ENCODE measurements around the gene PPP1CA.
A peak's percentile ranks its signal among the peaks of the same experiment; 100 is the strongest.
"Not testable (repeated sequence)": the region's sequence is repeated elsewhere in the genome, so short reads cannot be mapped to it uniquely, and the experiment has no call there.

The PPP1CA gene

DNA sequence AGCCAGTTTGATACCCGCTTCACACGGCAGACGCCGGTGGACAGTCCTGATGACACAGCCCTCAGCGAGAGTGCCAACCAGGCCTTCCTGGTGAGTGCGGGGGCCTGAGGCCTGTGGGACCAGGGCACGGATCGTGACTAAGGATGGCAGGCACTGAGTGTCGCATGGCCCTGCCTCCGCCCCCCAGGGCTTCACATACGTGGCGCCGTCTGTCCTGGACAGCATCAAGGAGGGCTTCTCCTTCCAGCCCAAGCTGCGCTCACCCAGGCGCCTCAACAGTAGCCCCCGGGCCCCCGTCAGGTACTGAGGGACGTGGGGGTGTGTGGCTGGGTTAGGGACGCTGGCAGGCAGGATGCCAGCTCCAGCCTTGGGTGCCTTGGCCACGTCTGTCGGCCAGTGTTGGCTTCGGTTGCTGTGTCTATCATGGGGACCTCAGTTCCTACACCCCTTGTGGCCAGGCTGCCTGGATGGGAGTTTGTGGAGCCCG lies 32.8 kb upstream of the PPP1CA start:
- DNase-seq, result no peak

DNA sequence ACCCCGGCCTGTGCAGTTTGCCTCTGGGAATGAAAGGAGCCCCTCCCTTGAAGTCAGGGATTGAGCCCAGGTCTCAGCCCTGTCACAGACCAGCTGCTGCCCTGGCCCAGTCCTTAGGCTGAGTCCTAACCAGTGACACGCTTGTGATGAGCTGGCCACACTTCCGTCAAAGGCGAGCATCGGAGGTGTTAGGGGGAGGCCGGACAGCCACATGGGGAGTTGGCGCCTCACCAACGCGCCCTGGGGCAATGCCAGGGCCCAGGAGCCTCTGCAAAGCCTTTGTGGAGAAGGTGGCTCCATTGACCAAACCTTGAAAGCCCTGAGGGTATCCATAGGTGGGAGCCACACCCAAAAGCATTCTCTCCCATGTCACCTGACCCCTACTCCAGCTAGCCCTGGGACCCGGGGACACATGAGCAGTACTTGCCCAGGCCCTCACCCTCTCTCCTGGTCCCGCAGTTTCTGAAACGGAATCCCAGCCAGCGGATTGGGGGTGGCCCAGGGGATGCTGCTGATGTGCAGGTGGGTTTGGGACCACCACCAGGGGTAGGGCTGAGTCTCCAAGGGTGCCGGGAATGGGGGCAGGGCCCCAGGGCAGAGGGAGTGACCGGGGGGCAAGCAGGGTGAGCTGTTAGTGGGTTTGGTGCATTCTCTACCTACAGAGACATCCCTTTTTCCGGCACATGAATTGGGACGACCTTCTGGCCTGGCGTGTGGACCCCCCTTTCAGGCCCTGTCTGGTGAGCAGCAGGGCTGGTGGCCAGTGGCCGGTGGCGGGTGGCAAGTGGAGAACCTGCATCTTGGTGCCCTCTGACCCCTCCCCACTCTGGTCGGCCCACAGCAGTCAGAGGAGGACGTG lies 32.1 kb upstream of the PPP1CA start:
- no peak for DNase-seq

DNA sequence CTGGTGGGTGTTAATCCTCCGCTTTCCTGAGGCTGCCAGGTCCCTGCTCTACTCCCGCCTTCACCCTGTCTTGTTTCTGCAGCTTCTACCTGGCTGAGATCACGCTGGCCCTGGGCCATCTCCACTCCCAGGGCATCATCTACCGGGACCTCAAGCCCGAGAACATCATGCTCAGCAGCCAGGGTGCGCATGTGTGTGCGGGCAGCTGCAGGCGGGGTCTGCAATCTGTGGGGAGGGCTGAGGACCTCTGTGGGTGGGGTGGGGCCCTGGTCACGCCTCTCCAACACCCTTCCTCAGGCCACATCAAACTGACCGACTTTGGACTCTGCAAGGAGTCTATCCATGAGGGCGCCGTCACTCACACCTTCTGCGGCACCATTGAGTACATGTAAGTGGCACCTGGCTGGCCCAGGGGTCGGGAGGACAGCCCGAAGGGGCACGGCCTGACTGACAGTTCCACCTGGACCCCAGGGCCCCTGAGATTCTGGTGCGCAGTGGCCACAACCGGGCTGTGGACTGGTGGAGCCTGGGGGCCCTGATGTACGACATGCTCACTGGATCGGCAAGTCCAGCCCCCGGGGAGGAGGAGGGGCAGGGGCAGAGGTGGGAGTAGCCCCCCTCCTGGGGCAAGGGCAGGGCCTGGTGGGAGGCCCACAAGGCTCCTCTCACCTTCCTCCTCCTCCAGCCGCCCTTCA lies 31.1 kb upstream of the PPP1CA start:
- DNase-seq, result no peak

DNA sequence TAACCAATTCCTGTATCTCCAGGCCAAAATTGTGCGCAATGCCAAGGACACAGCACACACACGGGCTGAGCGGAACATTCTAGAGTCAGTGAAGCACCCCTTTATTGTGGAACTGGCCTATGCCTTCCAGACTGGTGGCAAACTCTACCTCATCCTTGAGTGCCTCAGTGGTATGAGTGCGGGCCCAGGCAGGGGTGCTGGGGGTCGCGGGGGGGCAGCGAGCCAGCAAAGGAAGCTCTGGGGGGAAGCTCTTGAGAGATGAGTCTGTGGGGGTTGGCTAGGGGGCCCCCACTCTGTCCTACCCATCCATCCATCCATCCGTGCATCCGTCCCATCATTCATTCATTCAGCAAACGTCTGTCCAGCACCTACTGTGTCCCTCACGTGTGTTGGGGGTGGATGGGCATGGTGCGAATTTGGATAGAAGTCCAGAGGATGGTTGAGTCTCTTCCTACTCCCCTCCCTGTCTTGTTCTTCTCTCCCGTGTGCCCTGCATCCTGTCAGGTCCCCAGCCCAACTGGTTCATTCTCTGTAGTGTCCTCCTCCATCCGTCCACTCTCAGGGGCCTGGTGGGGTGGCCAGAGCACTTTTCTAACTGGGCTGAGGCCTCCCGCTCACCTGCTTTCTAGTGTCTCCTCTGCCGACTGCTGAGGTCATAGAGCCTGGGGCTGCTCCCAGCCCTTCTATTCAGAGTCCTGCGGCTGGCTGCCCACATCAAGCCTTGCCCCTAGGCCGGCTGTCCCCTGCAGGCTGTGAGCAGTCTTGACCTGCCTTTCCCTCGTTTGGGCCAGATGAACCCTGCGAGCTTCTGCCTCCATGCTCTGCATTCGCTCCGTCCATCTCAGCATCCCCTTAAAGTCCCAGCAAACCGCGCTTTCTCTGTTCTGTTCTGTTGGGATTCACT lies 29.9 kb upstream of the PPP1CA start:
- DNase-seq, result no peak

DNA sequence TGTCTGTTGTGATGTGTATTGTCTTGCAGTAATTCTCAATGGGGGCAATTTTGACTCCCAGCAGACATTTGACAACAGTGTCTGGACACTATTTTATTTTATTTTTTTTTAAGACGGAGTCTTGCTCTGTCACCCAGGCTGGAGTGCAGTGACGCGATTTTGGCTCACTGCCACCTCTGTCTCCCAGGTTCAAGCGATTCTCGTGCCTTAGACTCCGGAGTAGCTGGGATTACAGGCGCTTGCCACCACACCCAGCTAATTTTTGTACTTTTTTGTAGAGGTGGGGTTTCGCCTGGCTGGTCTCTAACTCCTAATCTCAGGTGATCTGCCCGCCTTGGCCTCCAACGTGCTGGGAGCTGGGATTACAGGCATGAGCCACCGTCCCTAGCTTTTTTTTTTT lies 28.1 kb upstream of the PPP1CA start:
- no peak for DNase-seq

DNA sequence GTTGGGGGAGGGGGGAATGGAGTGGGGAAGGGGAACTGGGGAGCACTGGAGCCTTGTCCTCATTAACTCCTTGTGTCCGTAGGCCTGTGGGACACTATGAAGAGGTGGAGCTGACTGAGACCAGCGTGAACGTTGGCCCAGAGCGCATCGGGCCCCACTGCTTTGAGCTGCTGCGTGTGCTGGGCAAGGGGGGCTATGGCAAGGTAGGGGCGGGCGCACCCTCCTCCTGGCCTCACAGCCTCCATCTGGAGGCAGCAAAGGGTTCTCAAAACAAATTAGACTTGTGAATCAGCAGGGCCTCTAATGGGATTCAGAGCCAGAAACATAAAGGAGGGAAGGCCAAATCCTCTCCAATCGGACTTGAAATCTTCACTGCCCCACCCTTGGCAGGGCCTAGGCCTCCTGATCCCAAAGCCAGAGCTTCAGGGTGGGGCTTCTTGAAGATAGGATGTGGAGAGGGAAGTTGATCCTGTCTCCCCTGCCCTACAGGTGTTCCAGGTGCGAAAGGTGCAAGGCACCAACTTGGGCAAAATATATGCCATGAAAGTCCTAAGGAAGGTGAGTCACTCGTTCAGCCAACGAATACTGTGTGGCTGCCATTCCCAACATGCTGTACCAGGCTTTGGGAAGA lies 27.5 kb upstream of the PPP1CA start:
- DNase-seq, result no peak

DNA sequence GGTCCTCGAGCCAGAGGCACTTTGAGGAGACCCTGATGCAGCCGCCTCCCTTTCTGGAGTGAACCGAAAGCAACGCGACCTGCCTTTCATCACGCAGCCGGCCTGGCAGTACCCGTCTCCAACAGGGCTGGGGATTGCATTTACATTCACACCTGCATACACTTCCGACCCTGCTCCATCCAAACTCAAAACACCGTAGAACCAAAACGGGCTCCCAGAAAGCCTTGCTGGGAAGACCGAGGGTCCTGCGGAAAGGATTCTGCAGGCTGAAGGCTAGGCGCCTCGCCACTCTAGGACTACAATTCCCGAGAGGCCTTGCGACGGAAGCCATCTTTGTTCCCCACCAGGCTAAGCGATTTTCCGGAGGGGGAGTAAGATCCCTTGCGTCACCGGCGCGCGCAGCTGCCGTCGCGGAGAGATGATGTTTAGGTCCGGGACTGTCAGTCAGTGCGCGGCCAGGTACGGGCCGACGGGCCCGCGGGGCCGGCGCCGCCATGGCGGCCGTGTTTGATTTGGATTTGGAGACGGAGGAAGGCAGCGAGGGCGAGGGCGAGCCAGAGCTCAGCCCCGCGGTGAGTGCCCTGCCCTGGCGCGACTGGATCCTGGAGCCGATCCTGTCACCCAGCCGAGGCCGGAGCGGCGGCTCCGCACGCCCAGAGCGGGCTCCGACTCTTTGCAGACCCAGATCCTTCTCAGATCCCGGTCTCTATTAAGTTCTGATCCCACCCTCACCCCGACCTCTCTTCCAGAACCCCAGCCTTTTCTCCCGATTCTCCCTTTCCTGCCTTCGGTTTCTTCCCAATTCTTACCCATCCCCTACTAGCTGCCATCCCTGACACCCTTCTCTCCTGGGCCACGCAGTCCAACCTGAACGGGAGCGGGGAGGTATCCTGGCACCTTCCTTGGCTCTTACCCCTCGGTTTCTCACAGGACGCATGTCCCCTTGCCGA lies 26.7 kb upstream of the PPP1CA start, which contains the start of gene RPS6KB2:
TSS of gene RPS6KB2 (plus strand) at position 443 of the 950 bp plus-strand sequence. CDS start at position 495, 52 bp downstream.
- peak; percentile 100 for DNase-seq

DNA sequence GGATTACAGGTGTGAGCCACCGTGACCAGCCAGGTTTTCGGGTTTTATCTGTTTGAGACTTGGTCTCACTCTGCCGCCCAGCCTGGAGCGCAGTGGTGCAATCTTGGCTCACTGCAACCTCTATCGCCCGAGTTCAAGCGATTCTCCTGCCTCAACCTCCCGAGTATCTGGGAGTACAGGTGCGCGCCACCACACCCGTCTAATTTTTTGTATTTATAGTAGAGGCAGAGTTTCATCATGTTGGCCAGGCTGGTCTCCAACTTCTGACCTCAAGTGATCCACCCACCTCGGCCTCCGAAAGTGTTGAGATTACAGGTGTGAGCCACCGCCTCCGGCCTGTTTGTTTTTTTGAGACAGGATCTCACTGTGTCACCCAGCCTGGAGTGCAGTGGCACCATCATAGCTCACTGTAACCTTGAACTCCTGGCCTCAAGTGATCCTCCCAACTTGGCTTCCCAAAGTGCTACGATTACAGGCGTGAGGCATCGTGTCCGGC lies 25.8 kb upstream of the PPP1CA start:
- DNase-seq, result not testable (repeated sequence)

DNA sequence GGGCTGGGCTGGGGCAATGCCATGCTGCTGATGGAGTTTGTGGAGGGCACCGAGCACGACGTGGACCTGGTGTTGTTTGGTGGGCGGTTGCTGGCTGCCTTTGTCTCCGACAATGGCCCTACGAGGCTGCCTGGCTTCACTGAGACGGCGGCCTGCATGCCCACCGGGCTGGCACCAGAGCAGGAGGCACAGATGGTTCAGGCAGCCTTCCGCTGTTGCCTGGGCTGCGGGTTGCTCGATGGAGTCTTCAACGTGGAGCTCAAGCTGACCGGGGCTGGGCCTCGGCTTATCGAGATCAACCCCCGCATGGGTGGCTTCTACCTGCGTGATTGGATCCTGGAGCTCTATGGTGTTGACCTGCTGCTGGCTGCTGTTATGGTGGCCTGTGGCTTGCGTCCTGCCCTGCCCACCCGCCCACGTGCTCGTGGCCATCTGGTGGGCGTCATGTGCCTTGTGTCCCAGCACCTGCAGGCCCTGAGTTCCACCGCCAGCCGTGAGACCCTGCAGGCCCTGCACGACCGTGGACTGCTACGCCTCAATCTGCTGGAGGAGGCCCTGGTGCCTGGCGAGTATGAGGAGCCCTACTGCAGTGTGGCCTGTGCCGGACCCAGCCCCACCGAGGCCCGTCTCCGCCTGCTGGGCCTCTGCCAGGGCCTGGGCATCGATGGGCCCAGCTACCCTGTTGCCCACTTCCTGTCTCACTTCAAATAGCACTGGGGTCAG lies 22.4 kb upstream of the PPP1CA start:
- DNase-seq, result no peak

DNA sequence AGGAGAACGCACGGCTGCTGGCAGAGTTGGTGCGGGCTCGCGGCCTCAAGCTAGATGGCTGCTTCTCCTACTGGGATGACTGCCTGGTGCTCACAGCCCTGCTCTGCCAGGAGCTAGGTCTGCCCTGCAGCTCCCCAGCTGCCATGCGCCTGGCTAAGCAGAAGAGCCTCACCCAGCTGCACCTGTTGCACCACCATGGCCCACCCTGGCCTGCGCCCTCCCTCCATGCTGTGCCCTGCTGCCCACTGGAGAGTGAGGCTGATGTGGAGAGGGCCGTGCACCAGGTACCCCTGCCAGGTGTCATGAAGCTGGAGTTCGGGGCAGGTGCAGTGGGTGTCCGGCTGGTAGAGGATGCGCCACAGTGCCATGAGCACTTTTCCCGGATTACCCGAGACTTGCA lies 21.8 kb upstream of the PPP1CA start:
- DNase-seq, result no peak

DNA sequence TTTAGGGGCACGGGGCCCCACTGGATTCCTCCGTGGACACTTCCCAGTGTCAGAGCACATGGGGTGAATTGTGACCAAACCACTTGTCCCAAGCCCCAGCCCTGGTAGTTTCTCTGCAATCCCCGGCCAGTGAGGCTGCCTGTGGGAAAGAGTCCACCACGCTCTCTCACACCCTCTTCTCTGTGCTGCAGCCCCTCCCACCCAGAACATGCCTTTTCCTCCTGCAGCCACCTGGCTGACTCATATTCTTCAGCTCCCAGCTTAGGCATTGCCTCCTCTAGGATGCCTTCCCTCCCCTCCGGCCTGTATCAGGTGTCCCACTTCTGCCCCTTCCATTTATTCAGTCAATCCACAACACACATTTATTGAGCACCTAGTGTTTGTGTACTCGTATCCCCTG lies 21.2 kb upstream of the PPP1CA start:
- no peak for DNase-seq

DNA sequence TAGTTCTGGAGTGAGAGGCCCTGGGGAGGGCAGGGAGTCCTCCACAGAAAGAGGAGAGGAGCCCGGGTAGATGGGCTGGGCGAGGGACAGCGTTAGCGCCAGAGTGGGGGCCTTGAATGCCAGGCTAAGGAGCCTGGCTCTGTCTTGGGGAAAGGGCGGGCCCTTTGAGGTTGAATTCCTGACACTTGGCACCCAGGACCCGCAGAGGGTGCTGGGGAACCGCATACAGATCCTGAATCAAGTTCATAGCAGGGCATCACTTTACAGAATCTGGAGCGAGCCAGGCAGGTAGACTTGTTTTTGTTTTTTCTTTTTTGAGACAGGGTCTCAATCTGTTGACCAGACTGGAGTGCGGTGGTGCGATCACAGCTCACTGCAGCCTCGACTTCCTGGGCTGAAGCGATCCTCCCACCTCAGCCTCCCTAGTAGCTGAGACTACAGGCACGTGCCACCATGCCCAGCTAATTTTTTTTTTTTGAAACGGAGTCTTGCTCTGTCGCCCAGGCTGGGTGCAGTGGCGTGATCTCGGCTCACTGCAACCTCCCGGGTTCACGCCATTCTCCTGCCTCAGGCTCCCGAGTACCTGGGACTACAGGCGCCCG lies 19.9 kb upstream of the PPP1CA start:
- DNase-seq, result no peak

DNA sequence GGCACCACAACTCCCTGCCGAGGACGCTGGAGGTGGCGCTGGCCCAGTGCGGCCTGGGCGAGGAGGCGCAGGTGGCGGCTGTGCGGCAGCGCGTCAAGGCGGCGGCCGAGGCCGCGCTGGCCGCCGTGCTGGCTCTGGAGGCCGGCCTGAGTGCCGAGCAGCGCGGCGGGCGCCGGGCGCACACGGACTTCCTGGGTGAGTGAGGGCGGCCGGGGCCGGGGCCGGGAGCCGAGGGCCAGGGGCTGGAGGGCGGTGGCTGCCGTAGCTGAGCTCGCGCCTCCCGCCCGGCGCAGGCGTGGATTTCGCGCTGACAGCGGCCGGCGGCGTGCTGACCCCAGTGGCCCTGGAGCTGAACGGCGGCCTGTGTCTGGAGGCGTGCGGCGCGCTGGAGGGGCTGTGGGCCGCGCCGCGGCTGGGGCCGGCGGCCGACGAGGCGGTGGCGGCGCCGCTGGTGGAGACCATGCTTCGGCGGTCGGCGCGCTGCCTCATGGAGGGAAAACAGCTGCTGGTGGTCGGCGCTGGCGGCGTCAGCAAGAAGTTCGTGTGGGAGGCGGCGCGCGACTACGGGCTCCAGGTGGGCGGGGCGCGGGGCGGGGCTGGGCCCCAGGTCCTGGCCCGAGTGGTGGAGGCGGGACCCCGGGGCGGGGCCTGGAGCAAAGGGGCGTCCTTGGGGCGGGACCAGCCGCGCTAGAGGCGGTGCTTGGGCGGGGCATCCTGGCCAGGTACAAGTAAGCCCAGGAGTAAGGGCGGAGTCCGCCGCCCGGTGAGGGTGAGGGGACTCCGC lies 19.2 kb upstream of the PPP1CA start:
- peak; percentile 97 for DNase-seq

DNA sequence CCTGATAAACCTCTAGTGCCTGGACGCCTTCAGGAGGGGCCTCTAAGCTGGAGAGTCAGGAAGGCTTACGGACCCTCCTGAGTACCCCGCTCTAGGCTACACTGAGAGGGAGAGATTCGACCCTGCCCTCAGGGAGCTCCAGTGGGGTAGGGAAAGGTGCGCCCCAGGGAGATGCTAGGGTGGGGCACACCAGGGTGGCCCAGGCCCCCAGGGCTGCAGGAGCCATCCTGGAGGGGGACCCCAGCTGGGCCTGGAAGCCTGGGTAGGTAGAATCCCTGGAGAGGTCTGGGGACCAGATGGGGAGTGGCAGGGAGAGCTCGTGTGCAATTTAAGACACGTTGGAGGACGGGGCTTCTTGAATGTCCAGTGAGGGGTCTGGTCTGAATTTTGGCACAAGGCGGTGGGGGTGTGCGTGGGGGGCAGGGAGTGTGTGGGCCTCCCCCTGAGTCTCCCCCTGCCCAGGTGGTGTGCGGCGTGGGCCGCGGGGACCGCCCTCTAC lies 18.5 kb upstream of the PPP1CA start:
- peak; percentile 65 for DNase-seq

DNA sequence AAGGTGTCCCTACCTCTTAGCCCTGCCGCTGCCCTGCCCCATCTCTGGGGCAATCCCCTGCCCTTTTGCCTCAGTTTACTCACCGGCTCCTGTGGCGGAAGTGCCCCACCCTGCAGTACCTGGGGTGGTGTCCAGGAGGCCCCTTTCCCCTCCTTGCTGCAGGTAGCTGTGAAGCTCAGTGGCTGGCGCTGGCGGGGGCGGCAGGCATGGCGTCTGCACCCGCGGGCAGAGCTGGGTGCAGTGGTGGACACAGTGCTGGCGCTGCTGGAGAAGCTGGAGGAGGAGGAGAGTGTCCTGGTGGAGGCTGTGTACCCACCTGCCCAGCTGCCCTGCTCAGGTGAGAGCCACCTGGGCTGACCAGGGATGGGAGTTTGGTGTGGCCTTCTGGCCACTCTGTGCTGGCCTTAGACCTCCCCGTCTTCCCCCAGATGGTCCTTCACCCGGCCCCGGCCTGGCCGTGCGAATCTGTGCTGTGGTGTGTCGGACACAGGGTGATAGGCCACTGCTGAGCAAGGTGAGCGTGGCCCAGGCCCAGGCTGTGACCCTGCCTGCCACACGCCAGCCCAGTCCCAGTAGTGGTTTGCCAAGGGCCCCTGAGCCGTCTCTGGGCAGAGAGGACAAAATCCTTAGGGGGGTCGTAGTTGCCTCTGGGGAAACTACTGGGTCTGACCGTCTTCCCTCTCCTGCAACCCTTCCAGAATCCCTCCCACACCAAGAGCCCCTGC lies 17.8 kb upstream of the PPP1CA start:
- DNase-seq, result no peak

DNA sequence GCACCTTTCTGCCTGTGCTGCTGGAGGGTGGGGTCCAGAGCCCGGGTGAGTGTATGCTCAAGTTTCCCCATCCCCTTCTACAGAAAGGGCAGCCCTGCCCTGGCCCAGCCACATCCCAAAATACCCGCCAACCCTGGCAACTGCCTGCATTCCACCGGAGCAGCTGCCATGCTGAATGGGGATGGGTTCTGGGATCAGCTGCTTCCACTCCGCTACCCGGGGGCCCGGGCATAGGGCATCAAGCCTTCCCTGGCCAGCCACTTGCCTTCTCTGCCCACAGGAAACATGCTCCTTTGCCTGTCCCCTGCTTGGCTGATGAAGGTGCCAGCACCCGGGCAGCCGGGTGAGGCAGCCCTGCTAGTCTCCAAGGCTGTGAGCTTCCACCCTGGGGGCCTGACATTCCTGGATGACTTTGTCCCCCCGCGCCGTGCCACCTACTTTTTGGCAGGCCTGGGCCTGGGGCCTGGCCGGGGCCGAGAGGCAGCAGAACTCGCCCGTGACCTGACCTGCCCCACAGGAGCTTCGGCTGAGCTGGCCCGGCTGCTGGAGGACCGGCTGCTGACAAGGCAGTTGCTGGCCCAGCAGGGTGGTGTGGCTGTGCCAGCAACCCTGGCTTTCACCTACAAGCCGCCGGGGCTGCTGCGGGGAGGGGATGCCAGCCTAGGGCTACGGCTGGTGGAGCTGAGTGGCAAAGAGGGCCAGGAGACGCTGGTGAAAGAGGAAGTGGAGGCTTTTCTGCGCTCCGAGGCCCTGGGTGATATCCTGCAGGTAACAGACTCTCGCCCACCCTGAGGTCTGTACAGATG lies 17.0 kb upstream of the PPP1CA start:
- no peak for DNase-seq

DNA sequence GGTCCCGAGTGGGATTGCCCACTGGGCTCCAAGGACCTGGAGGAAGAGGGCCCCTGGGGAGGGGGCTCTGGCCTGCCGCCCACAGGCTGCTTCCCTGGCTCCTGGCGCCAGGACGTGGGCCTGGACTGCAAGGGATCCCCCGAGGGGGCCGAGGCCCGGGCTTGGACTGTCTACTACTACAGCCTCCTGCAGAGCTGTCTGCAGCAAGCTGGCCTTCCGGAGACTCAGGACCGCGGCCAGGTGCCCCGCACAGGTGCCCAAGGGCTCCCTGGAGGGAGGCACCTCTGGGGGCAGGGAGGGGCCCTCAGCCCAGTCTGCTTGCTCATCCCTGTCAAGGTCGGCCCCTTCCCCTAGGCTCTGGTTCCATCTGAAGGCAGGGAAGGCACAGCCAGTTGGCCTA lies 15.8 kb upstream of the PPP1CA start:
- no peak for DNase-seq

All from eye (tissue), 1 donor.